Ovary (tissue), 3 donors: ENCODE results near the gene PRPSAP1.

Experiments
- CTCF ChIP-seq, 3 donors: fragments of 450-650 bp in 2 of 3; fragments of 200-600 bp in 1 of 3; IDR thresholded peaks; one replicate each; pipeline versions ENCODE4 v1.5.1 to v1.8.0; 2016 to 2022; ENCODE audit warnings: antibody characterized with exemption in 3 of 3, mild to moderate bottlenecking in 1 of 3
- POLR2A ChIP-seq: fragments of 450-650 bp; IDR thresholded peaks from one replicate; pipeline ENCODE4 v1.6.1; 2017; ENCODE audit warnings: antibody characterized with exemption, mild to moderate bottlenecking, moderate library complexity
- donor health status: DM: no; HTN: no; CAD: no.

DNA sequence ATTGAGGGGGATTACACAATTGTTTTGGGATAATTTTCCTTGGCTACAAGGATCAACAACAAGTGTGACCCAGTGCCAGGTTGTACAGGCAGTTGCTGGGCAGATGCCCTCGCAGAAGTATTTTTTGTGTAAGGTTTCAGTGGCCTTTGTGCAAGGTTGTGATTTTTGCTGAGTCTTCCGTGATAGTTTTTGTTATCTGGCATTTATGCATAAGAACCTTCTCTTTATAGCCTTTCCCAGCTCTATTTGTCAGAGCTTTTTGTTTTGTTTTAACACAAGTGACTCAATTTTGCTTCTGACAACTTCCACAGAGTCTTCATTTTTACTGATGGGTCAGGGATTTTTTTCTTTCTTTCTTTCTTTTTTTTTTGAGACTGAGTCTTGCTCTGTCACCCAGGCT lies 6.7 kb upstream of the PRPSAP1 start:
- TF ChIP-seq CTCF (IDR thresholded peaks at IDR 0.05) (no peak), POLR2A (no peak)
